H1 (cell line): ENCODE data around the gene SGMS1. TPM values are rescaled to one million over a fixed set of nuclear protein-coding genes. Genes with fewer than 3 reads are reported as not detected.

Experiments used
- CTCF ChIA-PET: fragments of 300-600 bp; sonication (Branson Sonifier 250); formaldehyde crosslinking; loops from one replicate; lab custom pipeline; 2021; ENCODE audit not compliant: partially characterized antibody; lab: Charles Lee
- POLR2A ChIA-PET: fragments of 300-600 bp; sonication (Branson Sonifier 250); formaldehyde crosslinking; loops from one replicate; lab custom pipeline; 2021; ENCODE audit warnings: inconsistent platforms; ENCODE audit not compliant: partially characterized antibody; lab: Charles Lee
- DNase-seq, 2 experiments: peaks; one replicate each; pipeline versions ENCODE4 v3.0.0 to v3.0.0-alpha.2; 2010 to 2022; ENCODE audit warnings: low spot score in 2 of 2, low read depth in 1 of 2, mixed read lengths in 1 of 2
- FAIRE-seq: peaks from 2 replicates; lab custom pipeline; 2011; peaks lifted over from hg19 to GRCh38; lab: Jason Lieb, UNC
- H2AFZ ChIP-seq: 2 replicates; pipeline ENCODE4 v1.8.1; 2012; ENCODE audit warnings: low read length, inconsistent platforms
- H2AK5ac ChIP-seq: 2 replicates; pipeline ENCODE4 v1.6.1; 2013; ENCODE audit warnings: low read depth, low read length
- H2BK120ac ChIP-seq: replicated peaks from 2 replicates; pipeline ENCODE3; 2013; ENCODE audit warnings: low read depth, low read length, inconsistent platforms
- H2BK12ac ChIP-seq: 2 replicates; pipeline ENCODE4 v1.6.1; 2013; ENCODE audit warnings: low read depth, low read length
- H2BK15ac ChIP-seq: 2 replicates; pipeline ENCODE4 v1.6.1; 2013; ENCODE audit warnings: low read length
- H2BK20ac ChIP-seq: 2 replicates; pipeline ENCODE4 v1.6.1; 2013; ENCODE audit warnings: low read length
- H2BK5ac ChIP-seq: 2 replicates; pipeline ENCODE4 v1.6.1; 2013; ENCODE audit warnings: low read depth, low read length
- H3K14ac ChIP-seq: 2 replicates; pipeline ENCODE4 v1.6.1; 2013; ENCODE audit warnings: inconsistent platforms; ENCODE audit not compliant: insufficient read length
- H3K18ac ChIP-seq: 2 replicates; pipeline ENCODE4 v1.6.1; 2013; ENCODE audit warnings: low read length; ENCODE audit errors: extremely low read depth
- H3K23ac ChIP-seq: 2 replicates; pipeline ENCODE4 v1.6.1; 2013; ENCODE audit warnings: inconsistent platforms; ENCODE audit not compliant: insufficient read length
- H3K23me2 ChIP-seq: 2 replicates; pipeline ENCODE4 v1.6.1; 2013; ENCODE audit warnings: low read depth, low read length
- H3K27ac ChIP-seq: 2 replicates; pipeline ENCODE4 v1.6.1; 2011; ENCODE audit warnings: low read depth, low read length, inconsistent platforms
- H3K27me3 ChIP-seq, 4 experiments: replicated peaks in 1 of 4; 1 replicate in 1 of 4; 2 replicates in 3 of 4; pipeline versions ENCODE4 v1.6.1 to v1.8.1; 2011 to 2013; ENCODE audit warnings: low read length in 3 of 4, mild to moderate bottlenecking in 3 of 4, inconsistent platforms in 2 of 4, mixed read lengths in 2 of 4, moderate library complexity in 1 of 4; ENCODE audit not compliant: control insufficient read depth in 3 of 4, insufficient read depth in 3 of 4; ENCODE audit errors: extremely low read depth in 1 of 4
- H3K36me3 ChIP-seq, 4 experiments: 2 replicates each; pipeline versions ENCODE4 v1.6.1 to v1.8.1; 2011 to 2013; ENCODE audit warnings: mild to moderate bottlenecking in 4 of 4, low read length in 3 of 4, moderate library complexity in 2 of 4, control low read depth in 1 of 4, inconsistent platforms in 1 of 4; ENCODE audit not compliant: insufficient read depth in 4 of 4, control insufficient read depth in 2 of 4
- H3K4ac ChIP-seq: replicated peaks from 2 replicates; pipeline ENCODE3; 2013; ENCODE audit warnings: low read length, low read depth, mixed read lengths, inconsistent platforms; ENCODE audit not compliant: insufficient read length
- H3K4me1 ChIP-seq, 4 experiments: replicated peaks in 1 of 4; 1 replicate in 1 of 4; 2 replicates in 3 of 4; pipeline versions ENCODE4 v1.6.1 to v1.8.1; 2011 to 2013; ENCODE audit warnings: low read length in 3 of 4, inconsistent platforms in 2 of 4, mixed read lengths in 1 of 4; ENCODE audit not compliant: insufficient read depth in 4 of 4, control insufficient read depth in 3 of 4
- H3K4me2 ChIP-seq, 2 experiments: 2 replicates each; pipeline versions ENCODE4 v1.6.1 to v1.8.1; 2011 to 2013; ENCODE audit warnings: low read depth in 2 of 2, low read length in 2 of 2, control low read depth in 1 of 2, inconsistent platforms in 1 of 2, mild to moderate bottlenecking in 1 of 2; ENCODE audit not compliant: insufficient read depth in 1 of 2
- H3K4me3 ChIP-seq, 4 experiments: fragments of 200-600, 300-600 bp in 1 of 4; sonication (generic), shearing (Covaris generic), sonication (Bioruptor Twin) in 1 of 4; 2 replicates each; pipeline versions ENCODE4 v1.5.1 to v1.8.1; 2011 to 2016; ENCODE audit warnings: low read length in 4 of 4, low read depth in 3 of 4, control low read depth in 2 of 4, inconsistent platforms in 2 of 4, mild to moderate bottlenecking in 2 of 4, mixed read lengths in 1 of 4, moderate library complexity in 1 of 4; ENCODE audit not compliant: insufficient read depth in 2 of 4; ENCODE audit errors: extremely low read depth in 1 of 4
- H3K56ac ChIP-seq: replicated peaks from 2 replicates; pipeline ENCODE3; 2013; ENCODE audit warnings: low read depth, mild to moderate bottlenecking, mixed read lengths, low read length, inconsistent platforms; ENCODE audit not compliant: insufficient read length
- H3K79me1 ChIP-seq: 2 replicates; pipeline ENCODE4 v1.6.1; 2013; ENCODE audit warnings: low read depth, low read length, control low read depth
- H3K79me2 ChIP-seq, 2 experiments: 2 replicates each; pipeline versions ENCODE4 v1.6.1 to v1.8.1; 2012 to 2013; ENCODE audit warnings: low read length in 2 of 2, mild to moderate bottlenecking in 2 of 2, inconsistent platforms in 1 of 2; ENCODE audit not compliant: insufficient read depth in 2 of 2, control insufficient read depth in 1 of 2
- H3K9ac ChIP-seq, 4 experiments: replicated peaks in 1 of 4; 1 replicate in 1 of 4; 2 replicates in 3 of 4; pipeline versions ENCODE4 v1.6.1 to v1.8.1; 2011 to 2013; ENCODE audit warnings: low read depth in 3 of 4, low read length in 3 of 4, control low read depth in 2 of 4, mild to moderate bottlenecking in 2 of 4, moderate library complexity in 2 of 4, inconsistent platforms in 1 of 4; ENCODE audit errors: extremely low read depth in 1 of 4
- H3K9me3 ChIP-seq, 2 experiments: 2 replicates each; pipeline versions ENCODE4 v1.6.1 to v1.8.1; 2012 to 2013; ENCODE audit warnings: mild to moderate bottlenecking in 2 of 2, moderate library complexity in 2 of 2, control low read depth in 1 of 2, inconsistent platforms in 1 of 2, low read depth in 1 of 2, low read length in 1 of 2, mixed read lengths in 1 of 2; ENCODE audit not compliant: insufficient read depth in 2 of 2
- H4K20me1 ChIP-seq, 2 experiments: replicated peaks in 1 of 2; 2 replicates each; pipeline versions ENCODE3 to v1.8.1; 2011 to 2013; ENCODE audit warnings: inconsistent platforms in 2 of 2, low read length in 2 of 2, mild to moderate bottlenecking in 1 of 2; ENCODE audit not compliant: insufficient read depth in 2 of 2, control insufficient read depth in 1 of 2
- H4K5ac ChIP-seq: 2 replicates; pipeline ENCODE4 v1.6.1; 2013; ENCODE audit warnings: low read length, low read depth, mixed read lengths, inconsistent platforms; ENCODE audit not compliant: insufficient read length
- H4K8ac ChIP-seq: 2 replicates; pipeline ENCODE4 v1.8.0; 2013; ENCODE audit warnings: mild to moderate bottlenecking, moderate library complexity, low read length, inconsistent platforms; ENCODE audit not compliant: insufficient read depth; ENCODE audit errors: extremely low read depth
- H4K91ac ChIP-seq: replicated peaks from 2 replicates; pipeline ENCODE3; 2013; ENCODE audit warnings: low read length, mixed read lengths, inconsistent platforms; ENCODE audit not compliant: insufficient read length
- BACH1 ChIP-seq: IDR thresholded peaks from 2 replicates; pipeline ENCODE4 v1.6.1; 2012; ENCODE audit warnings: low read length, improper control_type of control experiment
- CTBP2 ChIP-seq: IDR thresholded peaks from 2 replicates; pipeline ENCODE4 v1.7.0; 2011; ENCODE audit warnings: borderline replicate concordance, mild to moderate bottlenecking, moderate library complexity, mixed read lengths, low read length; ENCODE audit not compliant: insufficient read depth, insufficient read length
- PHF8 ChIP-seq: fragments of 200-600 bp; sonication (generic); conservative IDR thresholded peaks from 2 replicates; pipeline ENCODE4 v1.7.1; 2012; ENCODE audit warnings: low read depth, mild to moderate bottlenecking, inconsistent platforms, low read length, moderate library complexity
- RNF2 ChIP-seq: fragments of 200-900, 300-1000 bp; sonication (generic); IDR thresholded peaks from 2 replicates; pipeline ENCODE4 v1.7.1; 2016; ENCODE audit warnings: borderline replicate concordance, low read depth, mild to moderate bottlenecking, antibody characterized with exemption, low read length; ENCODE audit not compliant: poor library complexity, severe bottlenecking; ENCODE audit errors: missing control alignments
- RXRA ChIP-seq: IDR thresholded peaks from 2 replicates; pipeline ENCODE4 v1.6.1; 2011; ENCODE audit warnings: low read depth, mild to moderate bottlenecking, low read length, moderate library complexity; ENCODE audit not compliant: insufficient read depth
- SP4 ChIP-seq: IDR thresholded peaks from 2 replicates; pipeline ENCODE4 v1.6.1; 2012; ENCODE audit warnings: low read length, inconsistent platforms
- USF2 ChIP-seq: IDR thresholded peaks from 2 replicates; pipeline ENCODE4 v1.6.1; 2011; ENCODE audit warnings: low read length, improper control_type of control experiment
- YY1 ChIP-seq: IDR thresholded peaks from 2 replicates; pipeline ENCODE4 v1.6.1; 2011; ENCODE audit warnings: low read depth, mild to moderate bottlenecking, low read length
- WGBS, 2 experiments: shearing (Covaris generic) in 1 of 2; methylation state at CpG; one replicate each; pipeline versions ENCODE4 v1.1.6 to v1.1.7; 2013 to 2015; ENCODE audit warnings: low lambda C conversion rate in 2 of 2, mixed read lengths in 2 of 2, inconsistent platforms in 1 of 2, low coverage in 1 of 2, missing lambda C conversion rate in 1 of 2; ENCODE audit not compliant: insufficient replicate concordance in 2 of 2, insufficient coverage in 1 of 2, insufficient read length in 1 of 2; ENCODE audit errors: extremely low coverage in 1 of 2, missing lambda C conversion rate in 1 of 2; 5-methylcytosine and 5-hydroxymethylcytosine counted together
- polyA plus RNA-seq, 7 experiments: library from polyadenylated mRNA; depleted of rRNA in 3 of 7; stranded (reverse) in 5 of 7; unstranded in 2 of 7; fragments of >200 nt in 5 of 7; fragments of 200-250 nt in 2 of 7; gene quantifications; 1 replicate in 5 of 7; 2 replicates in 1 of 7; 4 replicates in 1 of 7; pipeline versions ENCODE4 v1.2.1 to v1.2.3, GENCODE V29; 2011 to 2013; ENCODE audit warnings: missing spikeins in 2 of 7, mixed read lengths in 2 of 7
- total RNA-seq: library from RNA; stranded (reverse); fragmentation: NEBNext Ultra II Directional; extraction: Animal tissue kit (Norgen Biotek cat#: 25700); gene quantifications from 2 replicates; pipeline ENCODE4 v1.2.1, GENCODE V29; 2021

Gene SGMS1
- total and polyA plus RNA-seq, 2 of the 8 experiments (the other 6 are each of a cell fraction or from before 2014, with no cell fraction given): 6.0 to 15.6 TPM

- peaks cover 0 to 3% of the 10 kb centered on the region in 2 experiments; a peak in 1 of 4 replicates for H3K9me3 ChIP-seq
- H3K36me3 ChIP-seq: no peaks in the 10 kb centered on the region
- H3K23me2 ChIP-seq: no peaks in the 10 kb centered on the region; the same call in 1 of the 2 replicates
- no peak overlapping the region for H3K4me3 ChIP-seq
- no peak for TF ChIP-seq USF2
- TF ChIP-seq YY1: no peak
- no peak for TF ChIP-seq RNF2
- no peak for TF ChIP-seq SP4
- TF ChIP-seq RXRA: no peak
- TF ChIP-seq BACH1: no peak
- TF ChIP-seq CTBP2: no peak
- no peak for TF ChIP-seq PHF8
- H3K4me2 ChIP-seq: no peak overlapping the region
- H3K79me2 ChIP-seq: no peaks in the 10 kb centered on the region
- no peak overlapping the region for H4K8ac ChIP-seq
- H3K4me1 ChIP-seq: peaks cover 0 to 4% (median under 1%) of the 10 kb centered on the region in 4 experiments; a peak in 5 of 7 replicates
- H3K23ac ChIP-seq: no peak overlapping the region
- H2BK20ac ChIP-seq: no peak overlapping the region
- no peaks in the 10 kb centered on the region for H3K79me1 ChIP-seq
- no peak overlapping the region; the same call in 1 of the 2 replicates for H2AK5ac ChIP-seq
- 91% methylated on average over 3 of the region's 3 CpGs; no CpG with 5 or more reads in 1 of the 2 experiments for WGBS, 2 experiments
- H2BK5ac ChIP-seq: no peak overlapping the region
- DNase-seq: no peak
- peak; percentile 24 for FAIRE-seq
- no peak overlapping the region for H3K4ac ChIP-seq
- no peak overlapping the region for H2BK15ac ChIP-seq
- CTCF ChIA-PET: interaction anchor here (1.2 to 1.5 kb wide), 4 partner anchors 12 to 69 kb away, joined by 3 to 6 read pairs (median 4); no protein-coding TSS in a partner anchor
- no peak overlapping the region for H3K9ac ChIP-seq
- no peak overlapping the region for H3K56ac ChIP-seq
- H4K91ac ChIP-seq: no peak overlapping the region
- peaks cover 0 to 2% of the 10 kb centered on the region in 2 experiments for H4K20me1 ChIP-seq
- no peak overlapping the region for H2AFZ ChIP-seq
- no peak overlapping the region for H3K14ac ChIP-seq
- H2BK120ac ChIP-seq: no peak overlapping the region
- no peak overlapping the region for H3K27ac ChIP-seq
- H2BK12ac ChIP-seq: no peak overlapping the region
- no peaks in the 10 kb centered on the region for H3K27me3 ChIP-seq
- H4K5ac ChIP-seq: no peak overlapping the region
- POLR2A ChIA-PET: interaction anchor here (1.2 to 1.3 kb wide), 2 partner anchors 12 to 26 kb away, joined by 3 to 8 read pairs; no protein-coding TSS in a partner anchor
- H3K18ac ChIP-seq: no peak overlapping the region
Observed at GRCh38 chr10:50381642-50382041, 242.1 kb downstream of the SGMS1 start.
